AG04450 (cell line): ENCODE measurements around the gene SOX15. TPM values are rescaled to one million over a fixed set of nuclear protein-coding genes. Genes with fewer than 3 reads are reported as not detected.

ENCODE experiments used
- CTCF ChIA-PET: fragments of 300-600, 350-600 bp; formaldehyde crosslinking; extraction: SDS; loops from one replicate; lab custom pipeline; 2022; ENCODE audit warnings: antibody characterized with exemption, inconsistent platforms; lab: Charles Lee
- POLR2A ChIA-PET: fragments of 350-600 bp; formaldehyde crosslinking; extraction: SDS; loops from one replicate; lab custom pipeline; 2021; ENCODE audit warnings: antibody characterized with exemption, inconsistent platforms; lab: Yijun Ruan, JAX
- DNase-seq: peaks from one replicate; pipeline ENCODE4 v3.0.0-alpha.2; 2011; ENCODE audit warnings: low read depth, low spot score
- H3K27ac ChIP-seq: one replicate; pipeline ENCODE4 v1.5.1; 2012; ENCODE audit warnings: low read depth, low read length, control low read depth
- H3K27me3 ChIP-seq: one replicate; pipeline ENCODE4 v1.6.0; 2012; ENCODE audit warnings: low read length; ENCODE audit not compliant: control insufficient read depth, insufficient read depth
- H3K4me3 ChIP-seq: 2 replicates; pipeline ENCODE4 v1.5.1; 2011; ENCODE audit warnings: mild to moderate bottlenecking, low read depth, low read length, control low read depth
- H3K9me3 ChIP-seq: 2 replicates; pipeline ENCODE4 v1.5.1; 2012; ENCODE audit warnings: low read length; ENCODE audit not compliant: control insufficient read depth, insufficient read depth
- polyA plus RNA-seq: library from polyadenylated mRNA; depleted of rRNA; stranded (reverse); fragments of >200 nt; gene quantifications from 2 replicates; pipeline ENCODE4 v1.2.3, GENCODE V29; 2011
- TF ChIP-seq, protein P1 (sequence below): IDR thresholded peaks from 2 replicates; pipeline ENCODE4 v1.5.1; 2011; ENCODE audit warnings: low read depth, low read length, control low read depth, inconsistent platforms

SOX15 gene
- polyA plus RNA-seq, 1 experiment = 0.29 TPM

DNA sequence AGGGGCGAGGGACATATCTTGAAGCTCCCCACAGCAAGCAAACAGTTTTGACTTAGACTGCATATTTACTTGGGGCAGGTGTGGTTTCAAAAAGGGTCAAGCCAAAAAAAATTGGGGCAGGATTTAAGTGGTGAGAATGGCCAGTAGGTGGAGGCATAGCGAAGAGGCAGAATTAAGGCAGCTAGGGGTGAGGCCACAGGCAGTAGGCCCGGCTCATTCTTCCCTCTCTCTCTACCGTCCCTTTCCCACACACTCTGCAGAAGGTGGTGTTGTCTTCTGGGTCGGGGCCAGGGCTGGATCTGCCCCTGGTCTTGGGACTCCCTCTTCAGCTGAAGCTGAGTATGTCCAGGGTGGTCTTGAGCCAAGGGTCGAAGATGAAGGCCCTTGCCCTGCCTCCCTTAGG is 42.6 kb upstream of the SOX15 start:
- no peaks in the 10 kb centered on the region for H3K27me3 ChIP-seq
- H3K27ac ChIP-seq = no peak overlapping the region
- no peaks in the 10 kb centered on the region for H3K9me3 ChIP-seq
- ChIA-PET CTCF (interaction anchor here (0.5 to 6.2 kb wide), 21 partner anchors 8 to 358 kb away, joined by 3 to 134 read pairs (median 5); partner anchors contain the start of genes ATP1B2, FXR2, TP53 and WRAP53), POLR2A (interaction anchor here (0.6 to 3.7 kb wide), 2 partner anchors 17 to 55 kb away, joined by 3 to 17 read pairs; partner anchors contain the start of genes TP53 and WRAP53)
- TF ChIP-seq, protein P1, sequence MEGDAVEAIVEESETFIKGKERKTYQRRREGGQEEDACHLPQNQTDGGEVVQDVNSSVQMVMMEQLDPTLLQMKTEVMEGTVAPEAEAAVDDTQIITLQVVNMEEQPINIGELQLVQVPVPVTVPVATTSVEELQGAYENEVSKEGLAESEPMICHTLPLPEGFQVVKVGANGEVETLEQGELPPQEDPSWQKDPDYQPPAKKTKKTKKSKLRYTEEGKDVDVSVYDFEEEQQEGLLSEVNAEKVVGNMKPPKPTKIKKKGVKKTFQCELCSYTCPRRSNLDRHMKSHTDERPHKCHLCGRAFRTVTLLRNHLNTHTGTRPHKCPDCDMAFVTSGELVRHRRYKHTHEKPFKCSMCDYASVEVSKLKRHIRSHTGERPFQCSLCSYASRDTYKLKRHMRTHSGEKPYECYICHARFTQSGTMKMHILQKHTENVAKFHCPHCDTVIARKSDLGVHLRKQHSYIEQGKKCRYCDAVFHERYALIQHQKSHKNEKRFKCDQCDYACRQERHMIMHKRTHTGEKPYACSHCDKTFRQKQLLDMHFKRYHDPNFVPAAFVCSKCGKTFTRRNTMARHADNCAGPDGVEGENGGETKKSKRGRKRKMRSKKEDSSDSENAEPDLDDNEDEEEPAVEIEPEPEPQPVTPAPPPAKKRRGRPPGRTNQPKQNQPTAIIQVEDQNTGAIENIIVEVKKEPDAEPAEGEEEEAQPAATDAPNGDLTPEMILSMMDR = peak; percentile 68
- no peak for DNase-seq
- H3K4me3 ChIP-seq = no peak overlapping the region

- TF ChIP-seq, protein P1 = no peak
- H3K27ac ChIP-seq = no peak overlapping the region
- ChIA-PET POLR2A (interaction anchor here (0.6 to 3.7 kb wide), 3 partner anchors 16 to 56 kb away, joined by 3 to 17 read pairs (median 3); partner anchors contain the start of genes TP53 and WRAP53), CTCF (interaction anchor here (0.5 to 6.2 kb wide), 21 partner anchors 9 to 359 kb away, joined by 3 to 134 read pairs (median 5); partner anchors contain the start of genes ATP1B2, FXR2, TP53 and WRAP53)
- H3K27me3 ChIP-seq = no peaks in the 10 kb centered on the region
- no peaks in the 10 kb centered on the region for H3K9me3 ChIP-seq
- no peak overlapping the region for H3K4me3 ChIP-seq
- DNase-seq = no peak
Measured at GRCh38 chr17:7631398-7632380, 41.8 kb upstream of the SOX15 start.

DNA sequence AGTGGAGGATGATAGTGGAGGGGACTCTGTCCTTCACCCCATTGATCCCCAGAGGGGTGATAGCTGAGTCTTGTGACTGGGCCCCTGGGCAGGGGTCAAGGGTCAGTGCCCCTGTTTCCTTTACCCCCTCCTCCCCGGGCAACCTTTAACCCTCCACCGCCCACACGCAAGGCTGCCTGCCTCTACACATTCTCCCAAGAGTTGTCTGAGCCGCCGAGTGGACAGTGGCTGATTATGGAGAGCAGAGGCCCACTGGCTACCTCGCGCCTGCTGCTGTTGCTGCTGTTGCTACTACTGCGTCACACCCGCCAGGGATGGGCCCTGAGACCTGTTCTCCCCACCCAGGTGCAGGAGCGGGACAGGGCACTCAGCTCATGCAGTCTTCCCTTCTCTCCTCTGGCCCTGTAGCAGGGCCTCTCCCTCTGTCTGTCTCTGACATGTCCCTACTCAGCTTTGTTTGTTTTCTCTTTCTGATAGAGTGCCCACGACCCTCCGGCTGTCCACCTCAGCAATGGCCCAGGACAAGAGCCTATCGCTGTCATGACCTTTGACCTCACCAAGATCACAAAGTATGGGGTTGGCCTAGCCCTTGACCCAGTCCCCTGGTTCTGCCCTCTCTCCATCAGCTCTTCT is 40.2 kb upstream of the SOX15 start, which contains the start of gene SHBG:
Gene SHBG, plus strand, starts transcription at position 197 of the 633 bp plus-strand sequence. Its CDS starts 38 bp downstream, at position 235.
- Histone ChIP-seq H3K27me3 (no peaks in the 10 kb centered on the region), H3K27ac (no peak within 1 kb of the TSS), H3K4me3 (no peak within 1 kb of the TSS), H3K9me3 (no peaks in the 10 kb centered on the region)
- TF ChIP-seq, protein P1 = no peak
- CTCF ChIA-PET = interaction anchor here (0.6 to 6.2 kb wide), 2 partner anchors 21 to 58 kb away, joined by 3 to 134 read pairs; partner anchors contain the start of genes TP53 and WRAP53
- POLR2A ChIA-PET = no interaction called here
- no peak for DNase-seq

DNA sequence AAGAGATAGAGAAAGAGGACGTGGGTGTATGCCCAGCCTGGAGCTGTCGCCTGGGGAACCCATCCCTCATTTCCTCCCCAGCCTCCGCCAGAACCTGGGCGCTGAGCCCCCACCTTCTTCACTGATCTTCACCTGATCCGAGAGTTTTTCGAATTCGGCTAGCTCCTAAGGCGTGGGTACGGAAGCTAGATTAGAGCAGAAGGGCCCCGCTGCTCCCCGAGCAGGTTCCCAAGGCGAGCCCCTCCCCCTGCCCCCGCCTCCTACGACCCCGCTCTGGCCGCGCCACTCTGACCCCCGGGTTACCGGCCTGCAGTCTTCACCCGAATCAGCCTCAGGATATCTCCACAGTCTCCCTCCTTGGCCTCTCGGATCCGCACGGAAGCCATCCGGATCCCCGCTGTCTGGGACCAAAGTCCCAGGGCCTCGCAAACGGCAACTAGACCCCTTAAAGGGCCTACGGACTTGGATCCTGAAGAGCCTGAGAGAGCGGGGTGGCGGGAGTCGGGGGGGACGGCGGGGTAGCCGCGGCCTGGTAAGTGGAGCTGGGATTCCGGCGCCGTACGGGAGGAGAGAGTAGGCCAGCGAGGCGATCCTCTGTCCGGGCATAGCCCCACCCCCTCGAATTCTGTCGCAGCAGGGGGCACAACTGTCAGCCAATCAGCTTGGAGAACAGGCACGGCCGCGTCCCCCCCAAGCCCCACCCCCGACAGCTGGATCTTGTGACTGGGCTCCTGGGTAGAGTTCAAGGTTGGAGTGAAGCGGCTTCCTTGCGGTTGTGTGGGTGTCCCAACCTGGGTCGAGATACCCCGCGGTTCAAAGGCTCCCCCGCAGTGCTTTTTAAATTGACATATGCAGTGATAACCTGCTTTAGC is 37.6 kb upstream of the SOX15 start, which contains the start of gene SAT2:
Gene SAT2, minus strand, starts transcription at position 572 of the 872 bp plus-strand sequence. Its CDS starts 186 bp downstream, at position 386.
- Histone ChIP-seq H3K27ac (peak within 1 kb of the TSS; percentile 91), H3K9me3 (no peaks in the 10 kb centered on the region), H3K27me3 (no peaks in the 10 kb centered on the region), H3K4me3 (peak within 1 kb of the TSS; percentile 86)
- TF ChIP-seq, protein P1 = no peak
- peak; percentile 86 for DNase-seq
- POLR2A ChIA-PET = interaction anchor here (0.5 to 2.1 kb wide), 10 partner anchors 10 to 363 kb away, joined by 3 to 40 read pairs (median 4); partner anchors contain the start of genes FXR2, MPDU1, TP53 and WRAP53
- CTCF ChIA-PET = interaction anchor here (0.6 to 2.5 kb wide), 5 partner anchors 9 to 63 kb away, joined by 4 to 17 read pairs (median 5); partner anchors contain the start of genes FXR2, TP53 and WRAP53
